Measurements from ENCODE around the gene EIF3F.

DNA sequence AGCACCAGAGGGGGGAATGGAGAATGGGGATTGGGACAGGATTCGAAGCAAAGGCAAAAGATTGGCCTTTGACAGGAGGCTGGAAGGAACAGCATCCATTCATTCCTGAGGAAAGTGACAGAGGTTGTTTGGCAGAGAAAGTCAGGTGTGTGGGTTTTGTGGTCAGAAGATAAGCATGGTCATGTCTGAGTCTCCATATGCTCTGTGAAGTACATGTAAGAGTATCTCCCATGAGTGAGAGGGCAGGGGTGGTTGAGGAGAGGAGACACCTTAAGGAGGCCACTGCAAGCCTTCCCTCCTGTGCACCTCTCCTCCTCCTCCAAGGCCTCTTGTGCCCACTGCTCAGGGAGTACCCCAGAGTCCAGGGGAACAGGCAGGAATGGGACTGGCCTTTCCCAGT is 20.0 kb upstream of the EIF3F start:
- TF ChIP-seq TAF1 (IDR thresholded peaks at IDR 0.05; ENCODE audit: low read depth) (no peak), EP300 (IDR thresholded peaks at IDR 0.05; ENCODE audit: borderline replicate concordance) (no peak), CREB1 (IDR thresholded peaks at IDR 0.05; ENCODE audit: low read depth) (no peak), YY1 (IDR thresholded peaks at IDR 0.05; ENCODE audit: low read depth) (no peak), NFIC (IDR thresholded peaks at IDR 0.05) (no peak)
- TF ChIP-seq, protein P1, sequence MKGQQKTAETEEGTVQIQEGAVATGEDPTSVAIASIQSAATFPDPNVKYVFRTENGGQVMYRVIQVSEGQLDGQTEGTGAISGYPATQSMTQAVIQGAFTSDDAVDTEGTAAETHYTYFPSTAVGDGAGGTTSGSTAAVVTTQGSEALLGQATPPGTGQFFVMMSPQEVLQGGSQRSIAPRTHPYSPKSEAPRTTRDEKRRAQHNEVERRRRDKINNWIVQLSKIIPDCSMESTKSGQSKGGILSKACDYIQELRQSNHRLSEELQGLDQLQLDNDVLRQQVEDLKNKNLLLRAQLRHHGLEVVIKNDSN (IDR thresholded peaks at IDR 0.05), result no peak
- TF ChIP-seq, protein P2, sequence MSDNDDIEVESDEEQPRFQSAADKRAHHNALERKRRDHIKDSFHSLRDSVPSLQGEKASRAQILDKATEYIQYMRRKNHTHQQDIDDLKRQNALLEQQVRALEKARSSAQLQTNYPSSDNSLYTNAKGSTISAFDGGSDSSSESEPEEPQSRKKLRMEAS (IDR thresholded peaks at IDR 0.05), result no peak
- TF ChIP-seq, protein P3, sequence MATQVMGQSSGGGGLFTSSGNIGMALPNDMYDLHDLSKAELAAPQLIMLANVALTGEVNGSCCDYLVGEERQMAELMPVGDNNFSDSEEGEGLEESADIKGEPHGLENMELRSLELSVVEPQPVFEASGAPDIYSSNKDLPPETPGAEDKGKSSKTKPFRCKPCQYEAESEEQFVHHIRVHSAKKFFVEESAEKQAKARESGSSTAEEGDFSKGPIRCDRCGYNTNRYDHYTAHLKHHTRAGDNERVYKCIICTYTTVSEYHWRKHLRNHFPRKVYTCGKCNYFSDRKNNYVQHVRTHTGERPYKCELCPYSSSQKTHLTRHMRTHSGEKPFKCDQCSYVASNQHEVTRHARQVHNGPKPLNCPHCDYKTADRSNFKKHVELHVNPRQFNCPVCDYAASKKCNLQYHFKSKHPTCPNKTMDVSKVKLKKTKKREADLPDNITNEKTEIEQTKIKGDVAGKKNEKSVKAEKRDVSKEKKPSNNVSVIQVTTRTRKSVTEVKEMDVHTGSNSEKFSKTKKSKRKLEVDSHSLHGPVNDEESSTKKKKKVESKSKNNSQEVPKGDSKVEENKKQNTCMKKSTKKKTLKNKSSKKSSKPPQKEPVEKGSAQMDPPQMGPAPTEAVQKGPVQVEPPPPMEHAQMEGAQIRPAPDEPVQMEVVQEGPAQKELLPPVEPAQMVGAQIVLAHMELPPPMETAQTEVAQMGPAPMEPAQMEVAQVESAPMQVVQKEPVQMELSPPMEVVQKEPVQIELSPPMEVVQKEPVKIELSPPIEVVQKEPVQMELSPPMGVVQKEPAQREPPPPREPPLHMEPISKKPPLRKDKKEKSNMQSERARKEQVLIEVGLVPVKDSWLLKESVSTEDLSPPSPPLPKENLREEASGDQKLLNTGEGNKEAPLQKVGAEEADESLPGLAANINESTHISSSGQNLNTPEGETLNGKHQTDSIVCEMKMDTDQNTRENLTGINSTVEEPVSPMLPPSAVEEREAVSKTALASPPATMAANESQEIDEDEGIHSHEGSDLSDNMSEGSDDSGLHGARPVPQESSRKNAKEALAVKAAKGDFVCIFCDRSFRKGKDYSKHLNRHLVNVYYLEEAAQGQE (IDR thresholded peaks at IDR 0.05; ENCODE audit: low read depth), result no peak
